Panc1 (cell line): ENCODE data around the gene CPEB2. TPM values are rescaled to one million over a fixed set of nuclear protein-coding genes. Genes with fewer than 3 reads are reported as not detected.

Source experiments
- ATAC-seq: fragments of 200-7000 bp; cut with Tn5 transposase; 2 replicates; pipeline ENCODE4 v1.9.1; 2020; ENCODE audit warnings: mild to moderate bottlenecking, moderate library complexity
- BruUV-seq: library from RNA; stranded (reverse); fragments of 400-500 nt; replicated peaks from 2 replicates; lab custom pipeline; 2021; lab: Mats Ljungman, UMichigan
- CTCF ChIA-PET: fragments of 300-600 bp; sonication (Branson Sonifier 250); formaldehyde crosslinking; loops from one replicate; lab custom pipeline; 2022; ENCODE audit warnings: antibody characterized with exemption; lab: Charles Lee
- POLR2A ChIA-PET: fragments of 300-600 bp; sonication (Branson Sonifier 250); formaldehyde crosslinking; loops from one replicate; lab custom pipeline; 2022; ENCODE audit warnings: antibody characterized with exemption; lab: Charles Lee
- DNase-seq: peaks from one replicate; pipeline ENCODE4 v3.0.0-alpha.2; 2010; ENCODE audit warnings: low read depth, low spot score
- H3K27ac ChIP-seq: 2 replicates; pipeline ENCODE4 v1.5.1; 2011; ENCODE audit warnings: mild to moderate bottlenecking, low read length, inconsistent platforms
- H3K27me3 ChIP-seq: fragments of 200-500 bp; sonication (Bioruptor generic); 2 replicates; pipeline ENCODE4 v1.6.0; 2014; ENCODE audit warnings: low read length, inconsistent platforms; ENCODE audit not compliant: control insufficient read depth, insufficient read depth
- H3K36me3 ChIP-seq: fragments of 200-500 bp; sonication (Bioruptor generic); 2 replicates; pipeline ENCODE4 v1.5.1; 2014; ENCODE audit warnings: inconsistent platforms, mild to moderate bottlenecking, low read length, moderate library complexity; ENCODE audit not compliant: control insufficient read depth, insufficient read depth
- H3K4me1 ChIP-seq: 2 replicates; pipeline ENCODE4 v1.5.1; 2011; ENCODE audit warnings: inconsistent platforms, mild to moderate bottlenecking, low read length, moderate library complexity; ENCODE audit not compliant: control insufficient read depth, insufficient read depth
- H3K4me3 ChIP-seq, 2 experiments: 2 replicates each; pipeline ENCODE4 v1.5.1; 2011 to 2012; ENCODE audit warnings: low read depth in 2 of 2, low read length in 2 of 2, mild to moderate bottlenecking in 2 of 2, inconsistent platforms in 1 of 2, moderate library complexity in 1 of 2
- H3K9me3 ChIP-seq: fragments of 200-500 bp; sonication (Bioruptor generic); 2 replicates; pipeline ENCODE4 v1.5.1; 2014; ENCODE audit warnings: low read depth, mild to moderate bottlenecking, inconsistent platforms, low read length, moderate library complexity; ENCODE audit not compliant: control insufficient read depth, insufficient read depth
- CTCF ChIP-seq: fragments of 450-650 bp; IDR thresholded peaks from 2 replicates; pipeline ENCODE4 v1.5.1; 2017; ENCODE audit warnings: mild to moderate bottlenecking
- POLR2AphosphoS5 ChIP-seq: IDR thresholded peaks from 2 replicates; pipeline ENCODE4 v1.6.1; 2012; ENCODE audit warnings: mild to moderate bottlenecking, low read depth, low read length, moderate library complexity
- SIN3A ChIP-seq: IDR thresholded peaks from 2 replicates; pipeline ENCODE4 v1.6.1; 2012; ENCODE audit warnings: low read depth, mild to moderate bottlenecking, low read length, moderate library complexity, borderline replicate concordance; ENCODE audit not compliant: insufficient read depth
- TCF7L2 ChIP-seq: IDR thresholded peaks from 2 replicates; pipeline ENCODE4 v1.6.1; 2011; ENCODE audit warnings: mild to moderate bottlenecking, low read depth, low read length, inconsistent platforms
- in situ Hi-C: cut with HindIII; loops from 2 replicates; pipeline ENCODE4 v1.10.0; 2016; ENCODE audit warnings: low sequenced_read_pairs, low pct_unique_long_range_greater_than_20kb
- intact Hi-C: fragments of 100-400 bp; cut with micrococcal nuclease; formaldehyde crosslinking; loops from one replicate; pipeline ENCODE4 v1.10.0; 2022; ENCODE audit not compliant: unreplicated experiment
- total RNA-seq: library from RNA; stranded (reverse); gene quantifications from one replicate; pipeline ENCODE4 v1.2.1, GENCODE V29; 2021; ENCODE audit not compliant: unreplicated experiment
- TF ChIP-seq, protein P1 (sequence below), 2 experiments: IDR thresholded peaks; 2 replicates each; pipeline ENCODE4 v1.6.1; 2011 to 2012; ENCODE audit warnings: low read depth in 2 of 2, control low read depth in 1 of 2, low read length in 1 of 2, mild to moderate bottlenecking in 1 of 2, moderate library complexity in 1 of 2; ENCODE audit not compliant: insufficient read depth in 1 of 2

Gene CPEB2
- total RNA-seq, 1 experiment from 2014 or later: 7.2 TPM

GRCh38 chr4:15020502-15021286, 18.4 kb downstream of the CPEB2 start:
- TF ChIP-seq, protein P1, sequence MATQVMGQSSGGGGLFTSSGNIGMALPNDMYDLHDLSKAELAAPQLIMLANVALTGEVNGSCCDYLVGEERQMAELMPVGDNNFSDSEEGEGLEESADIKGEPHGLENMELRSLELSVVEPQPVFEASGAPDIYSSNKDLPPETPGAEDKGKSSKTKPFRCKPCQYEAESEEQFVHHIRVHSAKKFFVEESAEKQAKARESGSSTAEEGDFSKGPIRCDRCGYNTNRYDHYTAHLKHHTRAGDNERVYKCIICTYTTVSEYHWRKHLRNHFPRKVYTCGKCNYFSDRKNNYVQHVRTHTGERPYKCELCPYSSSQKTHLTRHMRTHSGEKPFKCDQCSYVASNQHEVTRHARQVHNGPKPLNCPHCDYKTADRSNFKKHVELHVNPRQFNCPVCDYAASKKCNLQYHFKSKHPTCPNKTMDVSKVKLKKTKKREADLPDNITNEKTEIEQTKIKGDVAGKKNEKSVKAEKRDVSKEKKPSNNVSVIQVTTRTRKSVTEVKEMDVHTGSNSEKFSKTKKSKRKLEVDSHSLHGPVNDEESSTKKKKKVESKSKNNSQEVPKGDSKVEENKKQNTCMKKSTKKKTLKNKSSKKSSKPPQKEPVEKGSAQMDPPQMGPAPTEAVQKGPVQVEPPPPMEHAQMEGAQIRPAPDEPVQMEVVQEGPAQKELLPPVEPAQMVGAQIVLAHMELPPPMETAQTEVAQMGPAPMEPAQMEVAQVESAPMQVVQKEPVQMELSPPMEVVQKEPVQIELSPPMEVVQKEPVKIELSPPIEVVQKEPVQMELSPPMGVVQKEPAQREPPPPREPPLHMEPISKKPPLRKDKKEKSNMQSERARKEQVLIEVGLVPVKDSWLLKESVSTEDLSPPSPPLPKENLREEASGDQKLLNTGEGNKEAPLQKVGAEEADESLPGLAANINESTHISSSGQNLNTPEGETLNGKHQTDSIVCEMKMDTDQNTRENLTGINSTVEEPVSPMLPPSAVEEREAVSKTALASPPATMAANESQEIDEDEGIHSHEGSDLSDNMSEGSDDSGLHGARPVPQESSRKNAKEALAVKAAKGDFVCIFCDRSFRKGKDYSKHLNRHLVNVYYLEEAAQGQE (IDR thresholded peaks at IDR 0.05; ENCODE audit: insufficient read depth in 1 of 2, low read depth in 2 of 2, low read length in 1 of 2): no peak
- no peak for TF ChIP-seq CTCF
- no peak for TF ChIP-seq POLR2AphosphoS5
- TF ChIP-seq TCF7L2: no peak
- no peak for TF ChIP-seq SIN3A
- in situ Hi-C loops (no loop called here), intact Hi-C loops (no loop called here)
- ATAC-seq: no peak
- no peak overlapping the region for H3K4me3 ChIP-seq
- no peaks in the 10 kb centered on the region for H3K27me3 ChIP-seq
- no peaks in the 10 kb centered on the region for H3K4me1 ChIP-seq
- POLR2A ChIA-PET: no interaction called here
- no TSS peak for BruUV-seq
- H3K27ac ChIP-seq: no peak overlapping the region
- no peak for DNase-seq
- H3K36me3 ChIP-seq: no peaks in the 10 kb centered on the region
- CTCF ChIA-PET: no interaction called here
- H3K9me3 ChIP-seq: no peaks in the 10 kb centered on the region

DNA sequence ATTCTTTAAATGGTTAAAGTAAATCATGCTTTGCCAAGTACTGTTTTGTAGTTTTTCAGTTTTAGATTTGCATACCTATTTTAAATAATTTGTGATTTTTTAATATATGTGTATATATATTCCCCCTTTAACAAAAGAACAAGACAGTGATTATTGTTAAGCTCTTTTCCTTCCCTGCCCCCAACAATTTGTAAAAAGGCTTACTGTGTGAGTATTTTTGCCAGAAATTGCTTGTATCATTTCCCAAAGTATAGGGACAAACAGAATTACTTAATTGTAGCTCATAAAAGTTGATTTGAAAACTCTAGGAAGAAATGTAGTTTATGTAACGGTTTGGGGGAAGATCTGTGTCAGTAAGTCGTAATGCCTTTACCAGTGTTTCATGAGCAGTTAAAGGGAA, 19.0 kb downstream of the CPEB2 start:
- ATAC-seq: no peak
- Histone ChIP-seq H3K4me1 (no peaks in the 10 kb centered on the region), H3K9me3 (no peaks in the 10 kb centered on the region), H3K27me3 (no peaks in the 10 kb centered on the region), H3K4me3 (no peak overlapping the region), H3K36me3 (no peaks in the 10 kb centered on the region), H3K27ac (no peak overlapping the region)
- POLR2A ChIA-PET: no interaction called here
- CTCF ChIA-PET: no interaction called here
- in situ Hi-C loops (no loop called here), intact Hi-C loops (no loop called here)
- no peak for DNase-seq
- TF ChIP-seq CTCF (no peak), POLR2AphosphoS5 (no peak), SIN3A (no peak), TCF7L2 (no peak)
- TF ChIP-seq, protein P1 (IDR thresholded peaks at IDR 0.05; ENCODE audit: insufficient read depth in 1 of 2, low read depth in 2 of 2, low read length in 1 of 2): no peak
- BruUV-seq: no TSS peak
